ENCODE results near the gene TTC7B. TPM values are rescaled to one million over a fixed set of nuclear protein-coding genes. Genes with fewer than 3 reads are reported as not detected.

TTC7B gene
- total RNA-seq, 1 donor from 2014 or later, result 55.5 TPM

DNA sequence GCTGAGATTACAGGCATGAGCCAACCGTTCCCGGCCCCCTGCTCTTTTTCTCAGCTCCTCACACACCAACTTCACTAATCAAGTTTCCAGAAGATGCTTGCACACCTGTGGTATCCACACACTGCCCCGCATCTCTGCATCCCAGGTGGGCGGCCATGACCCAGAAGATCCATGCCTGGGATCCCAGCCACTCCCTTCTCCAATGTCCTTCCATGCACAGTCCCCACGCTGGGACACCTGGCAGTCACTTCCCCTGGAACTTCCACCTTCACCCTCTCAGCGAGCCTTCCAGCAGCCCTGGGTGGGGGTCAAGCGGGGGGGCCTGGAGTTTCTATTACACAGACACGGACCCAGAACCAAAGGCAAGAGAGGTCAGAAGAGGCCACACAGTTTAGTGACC is 311.6 kb downstream of the TTC7B start:
- Histone ChIP-seq H3K4me3 (no peak overlapping the region), H3K27ac (replicated peaks) (no peak overlapping the region), H3K9me3 (replicated peaks) (no peaks in the 10 kb centered on the region), H3K27me3 (ENCODE audit: low read depth) (no peaks in the 10 kb centered on the region), H3K36me3 (no peaks in the 10 kb centered on the region), H3K4me1 (peaks cover 19% of the 10 kb centered on the region)
- TF ChIP-seq, protein P1, sequence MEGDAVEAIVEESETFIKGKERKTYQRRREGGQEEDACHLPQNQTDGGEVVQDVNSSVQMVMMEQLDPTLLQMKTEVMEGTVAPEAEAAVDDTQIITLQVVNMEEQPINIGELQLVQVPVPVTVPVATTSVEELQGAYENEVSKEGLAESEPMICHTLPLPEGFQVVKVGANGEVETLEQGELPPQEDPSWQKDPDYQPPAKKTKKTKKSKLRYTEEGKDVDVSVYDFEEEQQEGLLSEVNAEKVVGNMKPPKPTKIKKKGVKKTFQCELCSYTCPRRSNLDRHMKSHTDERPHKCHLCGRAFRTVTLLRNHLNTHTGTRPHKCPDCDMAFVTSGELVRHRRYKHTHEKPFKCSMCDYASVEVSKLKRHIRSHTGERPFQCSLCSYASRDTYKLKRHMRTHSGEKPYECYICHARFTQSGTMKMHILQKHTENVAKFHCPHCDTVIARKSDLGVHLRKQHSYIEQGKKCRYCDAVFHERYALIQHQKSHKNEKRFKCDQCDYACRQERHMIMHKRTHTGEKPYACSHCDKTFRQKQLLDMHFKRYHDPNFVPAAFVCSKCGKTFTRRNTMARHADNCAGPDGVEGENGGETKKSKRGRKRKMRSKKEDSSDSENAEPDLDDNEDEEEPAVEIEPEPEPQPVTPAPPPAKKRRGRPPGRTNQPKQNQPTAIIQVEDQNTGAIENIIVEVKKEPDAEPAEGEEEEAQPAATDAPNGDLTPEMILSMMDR (IDR thresholded peaks at IDR 0.05; ENCODE audit: borderline replicate concordance), result no peak
- DNase-seq, result no peak
- intact Hi-C loops (cut with micrococcal nuclease), result no loop called here

DNA sequence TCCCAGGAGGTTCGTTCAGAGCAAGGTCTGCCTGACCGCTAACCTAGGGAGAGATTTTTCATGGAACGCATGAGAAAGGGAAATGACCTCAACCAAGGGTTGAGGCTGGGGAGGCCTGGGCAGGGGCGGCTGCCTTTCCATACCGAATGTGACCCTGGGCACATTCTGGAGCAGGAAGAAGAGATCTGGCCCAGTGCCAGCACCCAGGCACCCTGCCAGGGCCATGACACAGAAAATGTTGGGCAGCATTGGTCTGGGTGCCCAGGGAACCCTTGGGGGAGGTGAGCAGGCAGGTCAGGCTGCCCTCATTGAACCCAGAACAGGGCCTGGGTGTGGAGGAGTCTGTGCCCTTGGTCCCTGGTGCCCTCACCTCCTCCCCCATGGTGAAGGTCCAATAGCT is 312.6 kb downstream of the TTC7B start:
- Histone ChIP-seq H3K9me3 (replicated peaks) (no peaks in the 10 kb centered on the region), H3K27me3 (ENCODE audit: low read depth) (no peaks in the 10 kb centered on the region), H3K36me3 (no peaks in the 10 kb centered on the region), H3K4me3 (no peak overlapping the region), H3K27ac (replicated peaks) (no peak overlapping the region), H3K4me1 (peaks cover 19% of the 10 kb centered on the region)
- TF ChIP-seq, protein P1 (IDR thresholded peaks at IDR 0.05; ENCODE audit: borderline replicate concordance), result no peak
- DNase-seq, result peak; percentile 42
- intact Hi-C loops (cut with micrococcal nuclease), result no loop called here

DNA sequence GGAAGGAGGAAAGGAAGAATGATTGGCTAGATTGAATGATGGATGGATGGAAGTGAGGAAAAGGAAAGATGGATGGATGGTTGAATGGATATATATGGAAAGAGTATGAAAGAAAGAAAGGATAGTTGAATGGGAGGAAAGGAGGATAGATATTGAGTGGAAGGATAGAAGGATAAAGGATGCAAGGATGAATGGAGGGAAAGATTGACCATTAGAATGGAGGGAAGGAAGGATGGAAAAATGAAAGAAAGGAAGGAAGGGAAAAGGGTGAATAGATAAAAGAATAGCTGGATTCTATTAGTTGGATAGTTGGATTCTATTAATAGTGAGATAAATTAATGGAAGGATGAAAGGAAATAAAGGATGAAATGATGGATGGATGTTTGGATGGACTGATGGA is 313.5 kb downstream of the TTC7B start:
- no peak overlapping the region for H3K4me3 ChIP-seq
- DNase-seq, result no peak
- no peak overlapping the region for H3K27ac ChIP-seq (replicated peaks)
- TF ChIP-seq, protein P1 (IDR thresholded peaks at IDR 0.05; ENCODE audit: borderline replicate concordance), result no peak
- peaks cover 19% of the 10 kb centered on the region for H3K4me1 ChIP-seq
- H3K27me3 ChIP-seq (ENCODE audit: low read depth), result no peaks in the 10 kb centered on the region
- intact Hi-C loops (cut with micrococcal nuclease), result no loop called here
- no peaks in the 10 kb centered on the region for H3K36me3 ChIP-seq
- no peaks in the 10 kb centered on the region for H3K9me3 ChIP-seq (replicated peaks)

DNA sequence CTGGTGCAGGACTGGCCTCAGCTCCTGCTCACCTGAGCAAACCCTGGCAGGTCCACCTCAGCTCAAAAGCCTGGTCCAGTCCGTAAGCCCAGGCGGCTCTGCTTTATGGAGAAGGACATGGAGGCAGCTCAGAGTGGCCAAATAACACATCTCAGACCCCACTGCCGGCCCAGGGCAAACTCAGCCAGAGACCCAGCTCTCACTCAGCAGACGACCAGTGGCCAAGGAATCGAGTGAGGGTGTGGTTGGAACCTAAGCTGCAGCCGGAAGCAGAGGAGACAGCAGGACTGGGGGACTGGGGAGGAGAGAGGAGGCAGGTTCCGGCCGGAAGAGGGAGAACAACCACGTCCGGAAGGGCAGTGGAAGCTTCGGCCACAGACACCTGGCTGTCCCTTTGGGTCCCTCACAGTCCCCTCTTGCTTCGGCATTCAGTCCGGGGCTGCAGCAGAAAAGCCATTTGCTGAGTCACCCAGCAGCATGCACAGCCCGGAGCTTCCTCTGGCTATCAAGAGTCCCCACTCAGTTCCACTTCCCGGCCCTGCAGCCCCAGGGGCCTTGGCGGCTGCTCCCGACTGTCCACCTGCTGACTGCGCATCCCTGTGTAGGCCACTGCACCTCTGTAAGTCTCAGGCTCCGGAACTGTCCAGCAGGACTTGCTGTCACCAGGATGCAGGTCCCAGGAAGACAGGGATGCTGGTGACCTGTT is 315.4 kb downstream of the TTC7B start:
- Histone ChIP-seq H3K36me3 (no peaks in the 10 kb centered on the region), H3K27me3 (ENCODE audit: low read depth) (no peaks in the 10 kb centered on the region), H3K9me3 (replicated peaks) (no peaks in the 10 kb centered on the region), H3K4me3 (no peak overlapping the region), H3K4me1 (peaks cover 19% of the 10 kb centered on the region), H3K27ac (replicated peaks) (no peak overlapping the region)
- TF ChIP-seq, protein P1 (IDR thresholded peaks at IDR 0.05; ENCODE audit: borderline replicate concordance), result no peak
- intact Hi-C loops (cut with micrococcal nuclease), result no loop called here
- no peak for DNase-seq

DNA sequence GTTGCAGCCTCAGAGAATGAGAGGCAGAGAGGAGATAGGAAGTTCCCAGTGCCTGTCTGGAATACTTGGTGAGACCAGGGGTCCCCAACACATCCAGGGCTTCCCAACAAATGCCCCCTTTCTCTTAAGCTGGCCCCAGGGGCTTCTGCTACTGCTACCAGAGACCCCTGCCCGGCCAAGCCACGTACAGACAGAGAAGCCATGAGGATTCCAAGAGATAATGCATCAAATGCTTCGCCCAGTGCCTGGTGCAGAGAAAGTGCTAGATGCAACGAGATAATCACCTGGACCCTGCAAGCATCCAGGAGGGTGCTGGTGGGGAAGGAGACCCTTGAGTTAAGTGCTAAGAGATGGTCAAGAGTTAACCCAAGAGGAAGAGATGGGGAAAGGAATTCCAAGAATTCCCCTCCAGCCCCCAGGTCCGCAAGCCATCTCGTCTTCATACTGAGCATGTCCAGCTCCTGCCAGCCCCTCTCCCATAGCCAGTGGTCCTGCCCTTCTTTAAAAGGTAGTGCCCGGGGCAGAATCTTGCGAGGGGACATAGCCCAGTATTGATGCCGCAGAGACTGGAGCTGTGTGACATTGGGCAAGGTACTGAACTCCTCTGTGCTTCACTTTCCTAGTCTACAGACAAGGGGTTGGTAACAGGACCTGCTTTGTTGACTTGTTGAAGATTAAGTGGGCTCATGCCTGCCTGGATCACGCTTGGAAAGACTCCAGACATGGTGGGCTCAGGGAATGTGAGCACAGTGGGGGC is 316.1 kb downstream of the TTC7B start:
- Histone ChIP-seq H3K27ac (replicated peaks) (no peak overlapping the region), H3K27me3 (ENCODE audit: low read depth) (no peaks in the 10 kb centered on the region), H3K36me3 (no peaks in the 10 kb centered on the region), H3K9me3 (replicated peaks) (no peaks in the 10 kb centered on the region), H3K4me3 (no peak overlapping the region), H3K4me1 (peaks cover 19% of the 10 kb centered on the region)
- intact Hi-C loops (cut with micrococcal nuclease), result no loop called here
- no peak for DNase-seq
- TF ChIP-seq, protein P1 (IDR thresholded peaks at IDR 0.05; ENCODE audit: borderline replicate concordance), result no peak

All from left ventricle myocardium inferior (tissue), 1 donor.